Head of caudate nucleus (tissue), 42 donors: Measurements from ENCODE around the gene ZMYND8.
"Not testable (repeated sequence)": the region's sequence is repeated elsewhere in the genome, so short reads cannot be mapped to it uniquely, and the experiment has no call there.

Experiments
- DNase-seq, 42 donors: peaks; one replicate each; pipeline versions ENCODE4 v3.0.0 to v3.0.0-alpha.2; 2020 to 2021; ENCODE audit warnings: mixed read lengths in 7 of 42
- intact Hi-C: fragments of 100-400 bp; cut with DNase I; formaldehyde crosslinking; loops from one replicate; pipeline ENCODE4 v1.15.0; 2022

ZMYND8 gene

DNA sequence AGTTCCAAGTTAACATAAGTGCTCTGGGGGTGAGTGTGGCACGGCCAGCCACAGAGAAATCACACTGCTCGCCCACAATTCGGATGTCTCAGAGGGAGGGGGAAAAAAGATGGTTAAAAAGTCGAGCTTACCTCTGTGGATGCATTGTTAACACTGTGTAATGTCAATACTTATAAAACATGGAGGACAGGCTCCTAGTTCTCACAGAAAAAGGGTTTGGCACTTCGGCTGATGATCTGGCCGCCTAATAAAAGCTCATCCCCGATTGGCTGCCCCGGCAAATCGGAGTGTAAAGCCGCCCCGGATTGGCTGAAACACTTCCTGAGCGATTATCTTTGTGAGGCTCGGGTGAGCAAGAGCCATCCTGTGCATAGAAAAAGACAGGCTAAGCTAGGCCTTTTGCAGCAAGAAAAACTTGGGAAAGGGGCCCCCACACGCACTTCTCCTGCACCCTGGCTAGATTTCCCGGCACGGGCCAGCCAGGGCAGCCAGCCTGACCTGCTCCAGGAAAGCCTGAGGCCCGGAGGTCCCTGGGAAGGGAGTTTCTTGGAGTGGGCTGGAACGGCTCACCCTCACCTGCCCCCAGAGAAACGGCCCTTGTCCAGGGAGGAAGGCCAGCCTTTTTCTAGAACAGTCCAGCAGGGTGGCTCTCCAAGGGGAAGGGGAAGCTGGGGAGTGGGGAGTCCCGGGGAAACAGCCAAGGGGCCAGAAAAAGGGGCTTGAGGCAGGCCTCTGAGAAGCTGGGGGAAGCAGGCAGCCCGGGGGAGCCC, at the start of gene ZMYND8:
Gene ZMYND8 (minus strand): TSS at position 174 of the 770 bp plus-strand sequence. CDS start 29 bp downstream, at position 145.
- intact Hi-C loops: loop anchor here (2.0 kb wide), 1 partner anchor 38 kb away; no protein-coding TSS in a partner anchor
- peak; percentile 91 to 99 (median 97) for DNase-seq

DNA sequence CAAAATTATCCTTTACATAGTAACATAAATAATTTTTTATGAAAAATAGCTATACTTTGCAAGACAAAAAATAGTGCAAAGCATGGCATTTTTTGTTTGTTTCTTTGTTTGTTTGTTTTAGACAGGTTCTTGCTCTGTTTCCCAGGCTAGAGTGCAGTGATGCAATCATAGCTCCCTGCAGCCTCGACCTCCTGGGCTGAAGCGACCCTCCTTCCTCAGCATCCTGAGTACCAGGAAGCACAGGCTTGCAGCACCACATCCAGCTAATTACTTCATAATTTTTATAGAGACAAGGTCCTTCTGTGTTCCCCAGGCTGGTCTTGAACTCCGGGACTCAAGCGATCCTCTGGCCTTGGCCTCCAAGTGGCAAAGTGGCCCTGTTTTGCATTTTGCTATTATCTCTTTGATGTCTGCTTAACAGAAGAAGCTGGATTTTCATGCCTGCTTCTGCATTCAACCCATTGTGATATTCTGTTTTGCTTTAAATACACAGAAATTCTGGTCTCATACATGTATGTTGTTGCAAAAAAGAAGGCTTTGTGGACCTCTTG, 49.4 kb upstream of the ZMYND8 start:
- DNase-seq: no peak

GRCh38 chr20:47400685-47401084, 44.2 kb upstream of the ZMYND8 start:
- intact Hi-C loops: no loop called here
- DNase-seq: no peak

More for the DNA sequence above, 49.4 kb upstream of the ZMYND8 start:
- intact Hi-C loops: no loop called here

- intact Hi-C loops: no loop called here
- no peak for DNase-seq
Observed at GRCh38 chr20:47397652-47398301, 41.3 kb upstream of the ZMYND8 start.

GRCh38 chr20:47396762-47397476, 40.4 kb upstream of the ZMYND8 start:
- no peak for DNase-seq
- intact Hi-C loops: no loop called here

GRCh38 chr20:47393796-47394514, 37.5 kb upstream of the ZMYND8 start:
- DNase-seq, intact Hi-C loops: not testable (repeated sequence)

GRCh38 chr20:47392721-47393073, 36.2 kb upstream of the ZMYND8 start:
- DNase-seq: no peak
- intact Hi-C loops: no loop called here

- DNase-seq: peak in 27 of 42 donors; percentile 15 to 80 (median 33)
- intact Hi-C loops: no loop called here
Observed at GRCh38 chr20:47392015-47392720, 35.7 kb upstream of the ZMYND8 start.

DNA sequence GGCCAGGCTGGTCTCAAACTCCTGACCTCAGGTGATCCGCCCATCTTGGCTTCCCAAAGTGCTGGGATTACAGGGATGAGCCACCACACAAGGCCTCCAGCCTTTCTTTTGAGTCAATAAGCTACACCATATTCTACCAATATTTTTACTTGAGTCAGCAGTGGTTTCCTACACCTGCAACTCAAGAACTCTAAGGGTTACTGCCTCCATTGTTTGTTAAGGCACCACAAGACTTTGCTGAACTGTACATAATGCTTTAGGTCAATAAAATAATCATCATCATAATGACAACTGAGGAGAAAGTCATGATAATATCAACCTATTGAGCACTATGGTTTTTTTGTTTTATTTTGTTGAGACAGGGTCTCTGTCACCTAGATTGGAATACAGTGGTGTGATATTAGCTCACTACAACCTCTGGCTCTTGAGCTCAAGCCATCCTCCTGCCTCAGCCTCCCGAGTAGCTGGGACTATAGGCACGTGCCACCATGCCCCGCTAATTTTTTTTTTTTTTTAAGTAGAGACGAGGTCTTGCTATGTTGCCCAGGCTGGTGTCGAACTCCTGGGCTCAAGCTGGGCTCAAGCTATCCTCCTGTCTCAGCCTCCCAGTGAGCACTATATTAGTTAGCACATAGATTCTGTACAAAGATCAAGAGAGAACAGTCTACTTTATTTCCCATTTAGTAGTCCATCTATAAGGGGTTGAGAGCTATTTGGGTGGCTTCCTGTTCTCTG, 34.9 kb upstream of the ZMYND8 start:
- no peak for DNase-seq
- intact Hi-C loops: no loop called here

DNA sequence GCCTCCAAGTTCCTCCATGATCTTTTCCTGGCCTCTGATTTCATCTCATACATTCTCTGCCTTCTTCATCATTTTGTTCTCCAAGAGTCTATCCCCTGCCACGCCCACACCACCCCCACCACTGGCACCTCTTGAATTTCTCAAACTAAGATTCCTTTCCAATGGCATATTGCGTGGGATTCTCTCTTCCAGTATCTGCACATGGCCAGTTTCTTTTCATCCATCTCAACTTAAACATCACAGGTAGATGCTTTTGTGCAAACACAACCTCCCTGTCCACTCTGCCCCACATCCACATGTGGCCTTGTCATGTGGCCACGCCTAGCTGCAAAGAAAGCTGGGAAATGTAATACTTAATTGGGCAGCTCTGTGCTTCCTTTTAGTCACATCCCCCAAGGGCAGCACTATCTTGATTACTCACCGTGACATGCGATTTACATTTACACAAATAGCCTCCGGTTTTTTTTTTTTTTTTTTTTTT, 33.4 kb upstream of the ZMYND8 start:
- intact Hi-C loops: no loop called here

GRCh38 chr20:47385968-47386367, 29.5 kb upstream of the ZMYND8 start:
- not testable (repeated sequence) for DNase-seq
- intact Hi-C loops: loop anchor here (2.0 kb wide), 1 partner anchor 113 kb away; no protein-coding TSS in a partner anchor

More for the DNA sequence above, 33.4 kb upstream of the ZMYND8 start:
- DNase-seq: no peak

GRCh38 chr20:47382746-47383415, 26.4 kb upstream of the ZMYND8 start:
- DNase-seq: no peak
- intact Hi-C loops: loop anchor here (5.0 kb wide), 1 partner anchor 181 kb away; no protein-coding TSS in a partner anchor

- intact Hi-C loops: loop anchor here (5.0 kb wide), 1 partner anchor 178 kb away; no protein-coding TSS in a partner anchor
- no peak for DNase-seq
Observed at GRCh38 chr20:47380481-47380880, 24.0 kb upstream of the ZMYND8 start.

DNA sequence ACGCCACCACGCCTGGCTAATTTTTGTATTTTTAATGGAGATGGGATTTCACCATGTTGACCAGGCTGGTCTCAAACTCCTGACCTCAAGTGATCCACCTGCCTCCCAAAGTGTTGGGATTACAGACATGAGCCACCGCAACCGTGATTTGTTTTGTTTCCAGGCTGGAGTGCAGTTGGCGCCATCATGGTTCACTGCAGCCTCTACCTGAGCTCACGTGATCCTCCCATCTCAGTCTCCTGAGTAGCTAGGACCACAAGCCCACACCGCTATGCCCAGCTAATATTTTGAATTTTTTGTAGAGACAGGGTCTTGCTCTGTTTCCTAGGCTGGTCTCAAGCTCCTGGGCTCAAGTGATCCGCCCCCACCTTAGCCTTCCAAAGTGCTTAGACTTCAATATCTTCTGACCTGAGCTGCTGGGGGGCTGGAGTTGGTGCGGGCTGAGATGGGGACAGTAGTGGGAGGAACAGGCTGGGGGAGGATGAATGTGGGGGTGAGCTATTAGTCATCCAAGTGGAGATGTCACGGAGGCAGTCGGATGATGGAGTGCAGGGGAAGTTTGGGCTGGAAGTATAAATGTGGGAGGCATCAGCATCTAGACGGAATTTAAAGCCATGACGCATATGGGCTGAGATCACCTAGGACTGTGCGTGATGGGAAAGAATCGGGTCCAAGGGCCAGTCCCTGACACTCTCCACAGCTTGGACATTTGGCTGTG, 23.1 kb upstream of the ZMYND8 start:
- intact Hi-C loops: loop anchor here (5.0 kb wide), 1 partner anchor 177 kb away; no protein-coding TSS in a partner anchor
- peak in 37 of 42 donors; percentile 21 to 85 (median 53) for DNase-seq

DNA sequence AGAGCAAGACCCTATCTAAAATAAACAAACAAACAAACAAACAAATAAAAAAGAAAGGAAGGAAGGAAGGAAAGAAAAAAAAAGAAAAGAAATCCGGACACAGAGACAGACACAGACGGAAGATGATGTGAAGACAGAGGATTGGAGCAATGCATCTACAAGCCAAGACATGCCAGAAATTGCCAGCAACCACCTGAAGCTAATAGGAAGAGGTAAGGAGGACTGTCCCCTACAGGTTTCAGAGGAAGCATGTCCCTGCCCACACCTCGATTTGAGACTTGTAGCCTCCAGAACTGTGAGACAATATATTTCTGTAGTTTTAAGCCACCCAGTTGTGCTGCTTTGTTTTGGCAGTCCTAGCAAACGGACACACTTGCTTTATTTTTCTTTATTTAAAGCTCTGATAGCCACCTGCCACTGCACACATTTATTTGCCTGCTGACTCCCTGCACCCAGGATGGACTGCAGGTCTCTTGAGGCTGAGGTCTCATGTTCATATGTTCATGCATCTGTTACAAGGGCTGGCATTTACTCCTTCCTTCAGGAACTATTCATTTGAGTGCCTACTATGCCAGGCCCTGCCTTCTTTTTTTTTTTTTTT, 20.7 kb upstream of the ZMYND8 start:
- DNase-seq: no peak
- intact Hi-C loops: no loop called here
